Keratinocyte (primary cell): Measurements from ENCODE around the gene LST1. TPM values are rescaled to one million over a fixed set of nuclear protein-coding genes. Genes with fewer than 3 reads are reported as not detected.

ENCODE experiments used
- DNase-seq: peaks from one replicate; pipeline ENCODE4 v3.0.0-alpha.2; 2011; ENCODE audit warnings: low read depth, missing footprints, low spot score
- FAIRE-seq: peaks from 2 replicates; lab custom pipeline; 2011; peaks lifted over from hg19 to GRCh38; lab: Jason Lieb, UNC
- H2AFZ ChIP-seq: 2 replicates; pipeline ENCODE4 v1.6.0; 2012; ENCODE audit warnings: low read length, control low read depth, inconsistent platforms; ENCODE audit not compliant: control insufficient read depth
- H3K27ac ChIP-seq: 2 replicates; pipeline ENCODE4 v1.5.1; 2011; ENCODE audit warnings: low read length; ENCODE audit not compliant: control insufficient read depth, insufficient read depth
- H3K27me3 ChIP-seq: 3 replicates; pipeline ENCODE4 v1.6.0; 2011; ENCODE audit warnings: low read length; ENCODE audit not compliant: control insufficient read depth, insufficient read depth; ENCODE audit errors: extremely low read depth
- H3K36me3 ChIP-seq, 2 experiments: 2 replicates in 1 of 2; 3 replicates in 1 of 2; pipeline ENCODE4 v1.5.1; 2011; ENCODE audit warnings: low read length in 2 of 2, mild to moderate bottlenecking in 1 of 2; ENCODE audit not compliant: control insufficient read depth in 2 of 2, insufficient read depth in 2 of 2; ENCODE audit errors: extremely low read depth in 1 of 2
- H3K4me1 ChIP-seq: 3 replicates; pipeline ENCODE4 v1.5.1; 2011; ENCODE audit warnings: low read length; ENCODE audit not compliant: control insufficient read depth, insufficient read depth; ENCODE audit errors: extremely low read depth
- H3K4me2 ChIP-seq: 3 replicates; pipeline ENCODE4 v1.6.0; 2011; ENCODE audit warnings: low read depth, low read length; ENCODE audit not compliant: control insufficient read depth, insufficient read depth; ENCODE audit errors: extremely low read depth
- H3K4me3 ChIP-seq, 3 experiments: fragments of 200-600 bp in 1 of 3; sonication (generic) in 1 of 3; 2 replicates in 2 of 3; 3 replicates in 1 of 3; pipeline ENCODE4 v1.5.1; 2011 to 2016; ENCODE audit warnings: low read length in 3 of 3, mild to moderate bottlenecking in 3 of 3, control low read depth in 2 of 3, inconsistent platforms in 1 of 3, low read depth in 1 of 3, mixed read lengths in 1 of 3, mixed run types in 1 of 3, moderate library complexity in 1 of 3; ENCODE audit not compliant: control insufficient read depth in 2 of 3, insufficient read depth in 2 of 3; ENCODE audit errors: extremely low read depth in 1 of 3
- H3K79me2 ChIP-seq: 2 replicates; pipeline ENCODE4 v1.6.0; 2012; ENCODE audit warnings: low read length; ENCODE audit not compliant: control insufficient read depth, insufficient read depth
- H3K9ac ChIP-seq: 3 replicates; pipeline ENCODE4 v1.6.0; 2011; ENCODE audit warnings: low read length; ENCODE audit not compliant: control insufficient read depth, insufficient read depth; ENCODE audit errors: extremely low read depth
- H3K9me1 ChIP-seq: 3 replicates; pipeline ENCODE4 v1.6.0; 2011; ENCODE audit warnings: low read length; ENCODE audit not compliant: control insufficient read depth, insufficient read depth; ENCODE audit errors: extremely low read depth
- H3K9me3 ChIP-seq: 2 replicates; pipeline ENCODE4 v1.5.1; 2012; ENCODE audit warnings: low read depth, low read length; ENCODE audit not compliant: control insufficient read depth
- H4K20me1 ChIP-seq: 3 replicates; pipeline ENCODE4 v1.6.0; 2011; ENCODE audit warnings: low read length; ENCODE audit not compliant: control insufficient read depth, insufficient read depth; ENCODE audit errors: extremely low read depth
- CTCF ChIP-seq, 3 experiments: IDR thresholded peaks in 1 of 3; conservative IDR thresholded peaks in 1 of 3; optimal IDR thresholded peaks in 1 of 3; 2 replicates in 2 of 3; 3 replicates in 1 of 3; pipeline versions ENCODE3 to v1.5.1; 2011; ENCODE audit warnings: low read length in 3 of 3, mild to moderate bottlenecking in 3 of 3, moderate library complexity in 2 of 3, control low read depth in 1 of 3, inconsistent platforms in 1 of 3; ENCODE audit not compliant: insufficient read depth in 2 of 3; ENCODE audit errors: extremely low read depth in 1 of 3
- EZH2 ChIP-seq: IDR thresholded peaks from one replicate; pipeline ENCODE4 v1.6.1; 2012; ENCODE audit warnings: inconsistent platforms, mild to moderate bottlenecking, low read length, moderate library complexity
- dilution Hi-C: fragments of 300-500 bp; cut with MboI; formaldehyde crosslinking; loops from one replicate; pipeline ENCODE4 v1.7.0; 2020; ENCODE audit warnings: low sequenced_read_pairs; ENCODE audit not compliant: extremely low pct_ligation_motif_present
- polyA plus RNA-seq, 5 experiments: library from polyadenylated mRNA; depleted of rRNA in 3 of 5; stranded (reverse) in 3 of 5; stranded (forward) in 1 of 5; unstranded in 1 of 5; fragments of >200 nt; gene quantifications; 1 replicate in 1 of 5; 2 replicates in 3 of 5; 3 replicates in 1 of 5; pipeline versions ENCODE4 v1.2.1 to v1.2.3, GENCODE V29; 2011 to 2012; ENCODE audit warnings: missing spikeins in 2 of 5, low read depth in 1 of 5, low replicate concordance in 1 of 5

Gene LST1
- polyA plus RNA-seq, 1 donor (not counting 4 experiments of a cell fraction or from before 2014, with no cell fraction given) = not detected

DNA sequence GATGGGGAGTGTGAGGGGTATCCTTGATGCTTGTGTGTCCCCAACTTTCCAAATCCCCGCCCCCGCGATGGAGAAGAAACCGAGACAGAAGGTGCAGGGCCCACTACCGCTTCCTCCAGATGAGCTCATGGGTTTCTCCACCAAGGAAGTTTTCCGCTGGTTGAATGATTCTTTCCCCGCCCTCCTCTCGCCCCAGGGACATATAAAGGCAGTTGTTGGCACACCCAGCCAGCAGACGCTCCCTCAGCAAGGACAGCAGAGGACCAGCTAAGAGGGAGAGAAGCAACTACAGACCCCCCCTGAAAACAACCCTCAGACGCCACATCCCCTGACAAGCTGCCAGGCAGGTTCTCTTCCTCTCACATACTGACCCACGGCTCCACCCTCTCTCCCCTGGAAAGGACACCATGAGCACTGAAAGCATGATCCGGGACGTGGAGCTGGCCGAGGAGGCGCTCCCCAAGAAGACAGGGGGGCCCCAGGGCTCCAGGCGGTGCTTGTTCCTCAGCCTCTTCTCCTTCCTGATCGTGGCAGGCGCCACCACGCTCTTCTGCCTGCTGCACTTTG lies 10.7 kb upstream of the LST1 start, which contains the start of gene TNF:
TNF (plus strand) TSS at position 231 of the 567 bp plus-strand sequence; CDS start at position 408, 177 bp downstream.
- Histone ChIP-seq H3K9ac (peak within 1 kb of the TSS; percentile 48), H3K4me3 (peak within 1 kb of the TSS; percentile 29 to 59 (median 44)), H2AFZ (peak within 1 kb of the TSS; percentile 79), H3K27me3 (no peaks in the 10 kb centered on the region), H3K9me3 (no peaks in the 10 kb centered on the region), H3K36me3 (no peaks in the 10 kb centered on the region), H3K4me2 (peak within 1 kb of the TSS; percentile 80), H3K27ac (peak within 1 kb of the TSS; percentile 13), H3K79me2 (no peaks in the 10 kb centered on the region), H4K20me1 (no peaks in the 10 kb centered on the region), H3K9me1 (no peaks in the 10 kb centered on the region), H3K4me1 (peaks cover 19% of the 10 kb centered on the region)
- DNase-seq = no peak
- peak; percentile 56 for FAIRE-seq
- dilution Hi-C loops = no loop called here
- TF ChIP-seq CTCF (optimal IDR thresholded peaks at IDR 0.05 in 1 of 3, IDR thresholded peaks at IDR 0.05 in 1 of 3, conservative IDR thresholded peaks at IDR 0.05 in 1 of 3; ENCODE audit: extremely low read depth in 1 of 3, insufficient read depth in 2 of 3, low read length in 3 of 3) (no peak), EZH2 (no peak)

DNA sequence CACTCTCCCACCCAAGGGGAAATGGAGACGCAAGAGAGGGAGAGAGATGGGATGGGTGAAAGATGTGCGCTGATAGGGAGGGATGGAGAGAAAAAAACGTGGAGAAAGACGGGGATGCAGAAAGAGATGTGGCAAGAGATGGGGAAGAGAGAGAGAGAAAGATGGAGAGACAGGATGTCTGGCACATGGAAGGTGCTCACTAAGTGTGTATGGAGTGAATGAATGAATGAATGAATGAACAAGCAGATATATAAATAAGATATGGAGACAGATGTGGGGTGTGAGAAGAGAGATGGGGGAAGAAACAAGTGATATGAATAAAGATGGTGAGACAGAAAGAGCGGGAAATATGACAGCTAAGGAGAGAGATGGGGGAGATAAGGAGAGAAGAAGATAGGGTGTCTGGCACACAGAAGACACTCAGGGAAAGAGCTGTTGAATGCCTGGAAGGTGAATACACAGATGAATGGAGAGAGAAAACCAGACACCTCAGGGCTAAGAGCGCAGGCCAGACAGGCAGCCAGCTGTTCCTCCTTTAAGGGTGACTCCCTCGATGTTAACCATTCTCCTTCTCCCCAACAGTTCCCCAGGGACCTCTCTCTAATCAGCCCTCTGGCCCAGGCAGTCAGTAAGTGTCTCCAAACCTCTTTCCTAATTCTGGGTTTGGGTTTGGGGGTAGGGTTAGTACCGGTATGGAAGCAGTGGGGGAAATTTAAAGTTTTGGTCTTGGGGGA lies 10.0 kb upstream of the LST1 start:
- DNase-seq (no peak), FAIRE-seq (no peak)
- no peaks in the 10 kb centered on the region for H3K9me3 ChIP-seq
- H3K4me3 ChIP-seq = peak overlapping the region; percentile 29 to 59 (median 44)
- no peaks in the 10 kb centered on the region for H4K20me1 ChIP-seq
- TF ChIP-seq EZH2 (no peak), CTCF (optimal IDR thresholded peaks at IDR 0.05 in 1 of 3, IDR thresholded peaks at IDR 0.05 in 1 of 3, conservative IDR thresholded peaks at IDR 0.05 in 1 of 3; ENCODE audit: extremely low read depth in 1 of 3, insufficient read depth in 2 of 3, low read length in 3 of 3) (no peak)
- H3K27me3 ChIP-seq = no peaks in the 10 kb centered on the region
- peak overlapping the region; percentile 48 for H3K9ac ChIP-seq
- no peak overlapping the region for H3K27ac ChIP-seq
- dilution Hi-C loops = no loop called here
- no peaks in the 10 kb centered on the region for H3K9me1 ChIP-seq
- no peaks in the 10 kb centered on the region for H3K79me2 ChIP-seq
- peaks cover 19% of the 10 kb centered on the region for H3K4me1 ChIP-seq
- no peaks in the 10 kb centered on the region for H3K36me3 ChIP-seq
- peak overlapping the region; percentile 80 for H3K4me2 ChIP-seq
- peak overlapping the region; percentile 79 for H2AFZ ChIP-seq
